GM18519 (cell line): ENCODE results near the gene TAF10.
A peak's percentile ranks its signal among the peaks of the same experiment; 100 is the strongest.

Experiments
- ATAC-seq: cut with Tn5 transposase; IDR thresholded peaks from one replicate; pipeline ENCODE4 v1.9.1; 2021; ENCODE audit warnings: mild to moderate bottlenecking, moderate library complexity; ENCODE audit not compliant: unreplicated experiment, low FRiP score

Gene TAF10

DNA sequence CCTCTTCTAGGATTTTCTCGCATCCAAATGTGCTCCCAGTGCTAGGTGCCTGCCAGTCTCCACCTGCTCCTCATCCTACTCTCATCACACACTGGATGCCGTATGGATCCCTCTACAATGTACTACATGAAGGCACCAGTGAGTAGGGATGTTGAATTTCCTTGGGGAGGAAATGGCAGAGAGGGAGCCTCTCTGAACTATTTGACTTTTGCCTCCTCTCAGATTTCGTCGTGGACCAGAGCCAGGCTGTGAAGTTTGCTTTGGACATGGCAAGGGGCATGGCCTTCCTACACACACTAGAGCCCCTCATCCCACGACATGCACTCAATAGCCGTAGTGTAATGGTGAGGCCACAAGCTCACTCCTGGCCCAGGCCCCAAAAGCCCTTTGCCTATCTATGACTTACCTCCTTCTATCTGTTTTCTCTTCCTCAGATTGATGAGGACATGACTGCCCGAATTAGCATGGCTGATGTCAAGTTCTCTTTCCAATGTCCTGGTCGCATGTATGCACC, 2.5 kb downstream of the TAF10 start:
- no peak for ATAC-seq

DNA sequence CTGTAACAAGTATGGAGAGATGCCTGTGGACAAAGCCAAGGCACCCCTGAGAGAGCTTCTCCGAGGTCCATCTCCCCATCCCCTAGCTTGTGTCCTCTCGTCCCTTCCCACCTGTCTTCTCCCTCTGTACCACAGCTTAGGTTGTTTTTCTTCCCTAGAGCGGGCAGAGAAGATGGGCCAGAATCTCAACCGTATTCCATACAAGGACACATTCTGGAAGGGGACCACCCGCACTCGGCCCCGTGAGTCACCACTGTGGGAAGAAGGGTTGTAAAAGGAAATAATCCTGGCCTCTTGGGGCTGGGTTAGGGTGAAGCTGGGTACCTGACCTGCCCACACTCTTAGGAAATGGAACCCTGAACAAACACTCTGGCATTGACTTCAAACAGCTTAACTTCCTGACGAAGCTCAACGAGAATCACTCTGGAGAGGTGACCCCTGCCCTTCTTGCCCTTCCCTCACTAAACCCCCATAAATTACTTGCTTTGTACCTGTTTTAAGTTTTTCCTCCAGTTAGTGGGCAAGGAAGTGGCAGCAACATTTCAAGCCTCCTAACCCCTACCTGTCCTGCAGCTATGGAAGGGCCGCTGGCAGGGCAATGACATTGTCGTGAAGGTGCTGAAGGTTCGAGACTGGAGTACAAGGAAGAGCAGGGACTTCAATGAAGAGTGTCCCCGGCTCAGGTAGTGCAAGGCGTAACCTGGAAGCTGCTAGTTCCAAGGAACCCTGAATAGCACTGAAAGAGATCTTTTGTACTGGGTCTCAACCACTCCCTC, 3.1 kb downstream of the TAF10 start:
- no peak for ATAC-seq

DNA sequence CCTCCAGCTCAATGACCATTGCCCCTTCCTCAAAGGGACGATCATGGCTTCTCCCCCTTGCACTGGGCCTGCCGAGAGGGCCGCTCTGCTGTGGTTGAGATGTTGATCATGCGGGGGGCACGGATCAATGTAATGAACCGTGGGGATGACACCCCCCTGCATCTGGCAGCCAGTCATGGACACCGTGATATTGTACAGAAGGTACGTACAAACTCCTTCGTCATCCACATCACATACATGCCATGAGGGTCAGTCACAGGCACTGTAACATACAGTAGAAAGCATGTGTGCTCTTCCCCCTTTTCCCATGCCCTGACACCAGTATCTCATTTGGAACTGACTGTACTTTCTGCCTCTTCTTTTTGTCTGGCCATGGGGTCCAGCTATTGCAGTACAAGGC, 4.0 kb downstream of the TAF10 start:
- no peak for ATAC-seq

DNA sequence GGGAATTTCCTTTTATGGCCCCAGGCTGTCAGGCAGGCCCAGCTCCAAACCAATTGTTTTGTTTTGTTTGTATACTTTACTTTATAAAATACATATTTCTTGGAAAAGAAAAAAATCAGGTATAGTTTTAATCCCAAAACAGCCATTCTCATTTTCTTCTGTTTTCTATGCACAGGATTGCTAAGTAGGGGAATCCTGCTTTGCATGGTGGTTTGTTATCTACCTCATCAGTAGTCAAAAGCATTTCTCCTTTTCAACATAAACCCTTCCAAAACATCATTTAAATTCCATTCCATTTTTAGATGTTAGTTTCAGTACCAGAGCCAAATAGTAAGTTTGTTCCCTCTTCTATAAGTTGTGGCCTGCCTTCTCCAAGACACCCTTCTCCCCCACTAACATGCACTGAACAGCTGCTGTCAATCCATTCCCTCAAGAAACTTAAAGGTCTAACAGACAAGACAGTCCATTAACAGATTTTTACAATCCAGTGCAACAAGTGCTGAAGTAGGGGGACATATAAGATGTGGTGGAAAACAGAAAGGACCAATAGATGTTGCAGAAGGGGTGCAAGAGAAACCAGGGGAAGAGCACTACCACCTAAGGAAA, 4.7 kb downstream of the TAF10 start:
- no peak for ATAC-seq

DNA sequence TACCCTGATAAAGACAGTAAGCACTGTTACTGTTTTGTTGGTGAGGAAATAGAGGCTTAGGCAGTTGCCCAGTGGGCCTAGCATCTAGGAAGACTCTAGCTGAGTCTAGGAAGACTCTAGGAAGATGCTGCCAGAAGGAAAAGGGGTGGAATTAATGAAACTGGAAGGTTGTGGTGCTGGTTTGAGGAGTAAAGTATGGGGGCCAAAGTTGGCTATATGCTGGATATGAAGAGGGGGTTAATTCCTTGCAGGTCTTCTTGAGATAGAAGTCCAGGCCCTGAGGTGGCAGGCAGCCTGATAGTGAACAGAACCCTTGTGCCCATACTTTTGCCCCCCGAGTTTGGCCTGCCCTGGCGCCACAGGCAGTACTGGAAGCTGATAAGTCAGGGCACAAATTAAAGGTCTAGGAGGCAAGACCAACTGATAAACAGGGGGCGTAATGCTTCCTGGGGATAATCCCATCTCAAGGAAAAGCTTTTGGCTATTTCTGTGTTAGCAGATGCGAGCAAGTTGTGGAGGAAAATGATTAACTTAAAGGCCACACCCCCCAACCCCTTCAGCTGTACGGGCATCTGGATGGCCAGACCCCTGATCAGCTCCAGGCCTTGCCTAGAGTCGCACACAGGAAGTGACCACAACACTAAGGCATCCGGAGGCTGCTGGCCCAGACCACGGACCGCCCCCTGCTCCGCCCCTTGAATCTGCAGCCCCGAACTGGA, 5.4 kb downstream of the TAF10 start:
- ATAC-seq, result peak; percentile 31

DNA sequence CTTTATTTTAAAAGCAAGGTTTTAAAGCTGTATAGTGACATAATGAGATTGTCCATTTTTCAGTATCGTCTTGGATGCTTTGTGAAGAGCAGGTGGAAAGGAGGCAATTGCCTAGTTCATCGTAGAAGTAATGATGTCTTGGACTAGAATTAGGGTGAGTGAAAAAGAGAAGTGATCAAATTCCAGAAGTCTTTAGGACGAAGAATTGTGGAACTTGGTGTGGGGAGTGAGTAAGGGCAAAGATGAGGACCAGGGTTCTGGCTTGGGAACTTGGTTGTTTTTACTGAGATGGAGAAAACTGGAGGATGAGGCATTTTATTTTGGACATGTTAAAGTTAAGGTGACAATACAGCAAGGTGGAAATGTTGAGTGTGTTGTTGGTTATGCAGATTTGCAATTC, 7.2 kb downstream of the TAF10 start:
- no peak for ATAC-seq

DNA sequence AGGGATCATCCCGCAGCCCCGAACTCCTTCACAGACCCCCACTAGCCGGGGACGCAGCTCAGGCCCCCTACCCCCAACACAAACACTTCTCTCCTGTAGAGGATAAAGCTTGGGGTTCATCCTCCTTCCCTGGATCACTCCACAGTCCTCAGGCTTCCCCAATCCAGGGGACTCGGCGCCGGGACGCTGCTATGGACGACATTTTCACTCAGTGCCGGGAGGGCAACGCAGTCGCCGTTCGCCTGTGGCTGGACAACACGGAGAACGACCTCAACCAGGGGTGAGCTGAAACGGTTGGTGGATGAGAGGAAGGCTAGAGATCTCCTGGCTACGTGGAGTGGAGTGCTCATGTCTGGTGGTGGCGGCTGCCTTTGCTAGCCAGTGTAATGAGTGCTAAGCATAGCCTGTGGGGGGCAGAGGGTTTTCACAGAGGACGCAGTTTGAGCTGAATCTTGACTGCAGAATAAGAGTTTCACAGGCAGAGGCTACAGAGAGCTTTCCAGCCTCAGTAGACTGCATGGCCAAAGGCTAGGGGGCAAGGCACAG, 7.9 kb downstream of the TAF10 start:
- ATAC-seq, result peak; percentile 37

DNA sequence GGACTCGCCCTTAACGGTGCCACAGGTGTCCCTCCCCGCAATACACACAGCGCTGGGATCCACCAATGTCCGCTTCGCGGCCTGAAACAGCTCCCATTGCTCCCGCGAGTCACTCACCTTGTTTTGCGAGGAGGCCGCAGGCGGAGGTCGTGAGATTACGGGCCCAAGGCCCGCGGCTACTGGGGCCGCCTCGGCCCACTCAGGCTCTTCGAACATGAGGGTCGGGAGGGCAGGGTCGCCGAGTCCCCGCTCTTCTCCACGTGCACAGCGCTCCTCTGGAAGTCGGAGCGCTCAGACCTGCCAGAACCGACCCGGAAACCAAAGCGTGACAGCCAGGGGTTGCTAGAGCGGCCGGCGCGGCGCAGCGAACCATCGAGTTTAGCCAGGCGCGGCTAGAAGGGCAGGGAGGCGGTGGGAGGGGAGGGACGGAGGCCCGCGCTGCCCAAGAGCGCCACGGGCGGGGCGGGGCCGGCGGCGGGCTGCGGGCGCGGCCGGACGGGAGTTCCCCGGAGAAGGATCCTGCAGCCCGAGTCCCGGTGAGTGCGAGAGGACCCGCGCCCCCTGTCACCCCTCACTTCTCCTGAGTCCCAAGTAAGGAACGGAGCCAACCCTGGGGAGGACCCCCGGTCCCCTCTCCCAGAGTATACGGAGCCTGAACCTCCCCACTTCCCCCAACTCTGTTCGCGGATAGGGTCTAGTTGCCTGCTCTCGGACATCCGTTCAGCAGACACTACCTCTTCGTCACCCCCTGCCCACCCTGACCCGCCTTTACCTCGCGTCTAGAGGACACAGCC, 8.5 kb downstream of the TAF10 start, which contains the start of the genes ILK and RRP8:
Gene ILK, plus strand, starts transcription at position 488 of the 794 bp plus-strand sequence. CDS start 498 bp downstream, outside the sequence.
Gene RRP8, minus strand, starts transcription at position 330 of the 794 bp plus-strand sequence. Its CDS starts 114 bp downstream, at position 216.
- ATAC-seq, result peak; percentile 61

DNA sequence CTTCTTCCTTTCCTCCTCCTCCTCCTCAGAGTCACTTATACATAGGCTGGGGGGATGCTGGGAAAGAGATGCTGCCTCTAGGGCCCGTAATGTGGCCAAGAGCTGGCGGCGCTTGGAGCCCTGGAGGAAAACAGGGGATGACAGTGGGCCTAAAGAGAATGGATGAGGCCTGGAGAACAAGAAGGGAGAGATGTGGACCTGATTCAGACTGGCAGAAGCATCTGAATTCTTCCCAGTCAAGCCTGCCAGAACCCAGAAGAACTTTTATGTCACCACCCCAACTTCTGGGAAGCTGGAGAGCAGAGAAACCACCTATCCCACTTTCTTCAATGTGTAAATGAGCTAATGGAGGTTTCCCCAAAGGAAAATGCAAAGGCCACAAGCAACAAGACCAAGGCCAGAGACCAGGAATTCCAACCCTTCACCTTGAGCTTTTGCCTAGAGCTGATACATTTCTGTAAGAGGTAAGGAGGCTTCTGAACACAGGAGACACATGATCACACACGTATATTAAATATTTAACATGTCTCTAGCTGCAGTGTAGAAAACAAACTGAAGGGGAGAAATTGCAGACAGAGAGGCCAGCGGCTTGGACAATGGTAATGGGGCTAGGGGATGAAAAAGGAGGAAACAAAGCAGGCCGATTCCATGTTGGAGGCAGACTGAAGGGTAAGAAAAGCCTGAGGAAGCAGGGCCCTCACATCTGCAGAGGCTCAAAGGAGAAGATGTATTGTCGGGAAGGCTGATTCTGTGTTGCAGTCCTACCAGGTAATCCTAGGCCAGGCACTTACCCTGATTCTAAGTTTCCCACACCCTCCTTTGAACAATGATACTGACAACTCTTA, 9.7 kb downstream of the TAF10 start:
- ATAC-seq, result no peak

DNA sequence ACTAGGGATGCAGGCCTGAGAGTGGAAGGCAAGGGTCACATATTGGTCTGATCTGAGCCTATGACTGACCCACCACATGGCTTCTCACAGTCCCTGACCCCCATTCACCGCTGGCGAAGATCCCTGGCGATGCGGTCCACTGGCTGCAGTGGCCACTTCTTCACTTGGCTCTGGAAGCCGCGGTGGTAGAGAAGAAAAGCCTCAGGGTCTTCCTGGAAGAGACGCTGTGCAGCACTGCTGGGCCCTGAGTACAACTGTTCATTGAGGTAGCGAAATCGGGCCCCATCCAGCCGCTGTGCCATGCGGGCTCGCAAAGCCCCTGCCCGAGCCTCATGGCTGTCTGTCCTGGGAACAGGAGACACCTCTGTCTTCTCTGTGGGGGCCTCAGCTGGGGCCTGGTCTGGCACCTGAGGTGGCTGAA, 11.0 kb downstream of the TAF10 start:
- no peak for ATAC-seq

DNA sequence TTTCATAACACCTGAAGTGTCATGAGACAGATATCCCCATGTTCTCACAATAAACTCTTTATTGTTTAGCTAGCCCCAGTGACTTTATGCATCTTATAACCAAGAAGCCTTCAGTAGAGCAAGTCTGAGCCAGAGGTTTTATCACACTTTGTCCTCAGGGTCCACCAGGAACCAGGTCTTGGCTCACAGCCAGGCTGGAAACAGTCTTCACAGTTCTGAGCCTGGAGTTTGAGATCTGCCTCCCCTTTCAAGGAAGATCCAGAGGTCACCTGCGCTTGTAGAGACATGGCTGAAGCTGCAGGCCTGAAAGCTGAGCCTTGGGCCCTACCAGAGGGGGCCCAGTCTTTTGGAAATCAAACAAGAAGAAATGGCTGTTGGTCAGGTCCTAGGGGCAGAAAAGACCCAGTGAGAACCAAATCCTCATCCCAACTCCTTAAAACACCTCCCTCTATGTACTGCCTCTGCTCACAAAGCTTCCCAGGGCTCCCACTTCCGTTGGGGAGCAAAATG, 12.1 kb downstream of the TAF10 start:
- ATAC-seq, result no peak

DNA sequence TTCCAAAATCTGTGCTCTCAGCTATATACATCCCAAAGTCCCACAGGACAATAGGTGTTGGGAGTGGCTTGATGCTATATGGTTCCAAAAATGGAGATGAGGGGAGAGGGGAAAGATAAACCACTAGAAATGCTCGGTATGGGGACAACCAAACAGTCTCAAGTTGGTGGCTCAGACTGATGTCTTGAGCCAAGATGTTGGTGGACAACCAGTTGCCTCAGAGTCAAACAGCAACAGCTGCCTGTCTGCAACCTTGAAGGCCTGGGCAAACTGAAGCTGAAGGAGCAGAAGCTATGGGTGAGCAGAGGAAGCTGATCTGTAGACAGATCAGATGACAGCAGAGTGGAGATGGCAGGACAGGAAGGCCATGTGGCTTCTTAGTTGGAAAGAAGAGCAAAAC, 12.6 kb downstream of the TAF10 start:
- ATAC-seq, result no peak

DNA sequence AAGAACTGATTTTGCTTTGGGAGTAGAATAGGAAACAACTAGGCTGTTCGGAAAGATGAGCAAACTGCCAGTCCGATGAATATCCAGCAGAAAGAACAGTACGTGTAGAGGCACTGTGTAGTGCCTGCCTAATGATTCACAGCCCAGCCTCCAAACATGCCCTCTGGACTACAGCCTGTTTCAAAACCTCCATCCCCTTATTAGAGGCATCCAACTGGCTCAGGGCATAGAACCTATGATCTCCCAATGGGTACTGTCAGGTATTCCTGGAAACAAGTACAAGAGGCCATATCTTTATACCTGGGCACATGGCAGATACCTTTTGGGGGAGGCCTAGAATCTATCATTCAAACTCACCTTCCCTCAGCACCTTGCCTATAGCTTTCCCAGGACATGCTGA, 13.5 kb downstream of the TAF10 start:
- ATAC-seq, result no peak

DNA sequence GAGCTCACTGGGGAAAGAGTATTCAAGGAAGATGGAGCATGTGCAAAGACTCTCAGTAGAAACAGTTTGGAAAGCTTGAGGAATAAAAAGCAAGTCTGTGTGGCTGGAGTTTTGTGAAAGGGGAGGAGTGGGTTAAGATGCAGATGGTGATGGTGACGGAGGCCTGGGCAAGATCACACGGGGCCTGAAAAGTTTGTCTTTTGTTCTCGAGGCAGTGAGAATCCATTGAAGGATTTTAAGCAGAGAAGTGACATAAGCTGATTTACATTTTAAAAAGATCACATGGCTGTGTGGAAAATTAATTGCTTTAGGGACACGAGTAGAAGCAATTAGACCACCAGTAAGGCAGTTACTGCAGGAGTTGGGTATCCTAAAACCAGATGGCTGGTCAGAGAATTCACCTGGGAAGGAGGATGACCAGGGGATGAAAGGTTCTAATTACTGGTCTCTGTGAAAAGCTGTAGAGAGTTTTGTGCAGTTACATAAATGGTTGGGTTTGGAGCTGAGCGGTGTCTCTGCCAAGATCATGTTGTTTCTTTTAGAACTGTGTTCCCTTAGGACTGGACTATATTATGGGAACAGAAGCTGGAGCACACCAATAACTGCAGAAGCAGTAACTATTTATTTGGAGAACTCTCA, 15.7 kb downstream of the TAF10 start:
- ATAC-seq, result no peak

DNA sequence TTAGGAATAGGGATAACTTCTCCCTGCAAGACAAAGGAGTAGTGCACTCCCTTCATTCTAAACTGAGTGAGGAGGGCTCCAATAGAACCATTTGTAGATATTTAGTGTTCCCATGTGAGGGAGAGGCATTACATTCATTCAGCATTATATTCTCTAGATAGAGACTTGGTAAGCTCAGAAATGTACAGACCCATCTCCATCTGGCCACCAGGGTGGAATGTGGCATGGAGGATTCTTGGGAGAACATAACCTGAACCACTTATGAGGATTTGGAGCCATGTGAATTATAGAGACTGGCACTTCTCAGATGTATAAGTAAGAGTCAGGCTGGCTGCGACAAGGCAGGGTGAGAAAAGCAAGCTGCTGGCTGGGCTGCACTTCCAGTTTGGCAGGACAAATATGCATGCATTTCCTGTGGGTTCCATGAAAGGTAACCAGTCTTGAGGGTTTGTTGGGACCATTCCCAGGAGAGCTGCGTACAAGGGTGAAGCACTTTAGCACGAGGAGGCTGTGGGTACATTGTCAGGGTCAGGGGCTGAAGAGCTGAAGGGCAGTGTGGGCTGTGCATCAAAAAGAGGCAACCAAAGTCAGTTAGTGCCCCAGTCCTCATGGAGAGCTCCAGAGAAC, 17.8 kb downstream of the TAF10 start:
- ATAC-seq, result no peak

DNA sequence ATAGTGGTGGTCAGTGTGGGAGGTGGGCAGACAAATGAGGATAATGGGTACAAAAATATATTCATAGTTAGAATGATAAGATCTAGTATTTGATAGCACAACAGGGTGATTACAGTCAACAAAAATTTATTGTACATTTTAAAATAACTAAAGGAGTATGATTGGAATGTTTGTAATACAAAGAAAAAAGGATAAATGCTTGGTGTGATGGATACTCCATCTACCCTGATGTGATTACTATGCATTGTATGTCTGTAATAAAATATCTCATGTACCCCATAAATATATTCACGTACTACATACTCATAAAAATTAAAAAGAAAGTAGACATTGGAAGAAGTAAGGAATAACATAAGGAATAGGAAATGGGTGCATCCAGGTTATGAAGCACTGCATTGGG, 24.0 kb downstream of the TAF10 start:
- no peak for ATAC-seq

DNA sequence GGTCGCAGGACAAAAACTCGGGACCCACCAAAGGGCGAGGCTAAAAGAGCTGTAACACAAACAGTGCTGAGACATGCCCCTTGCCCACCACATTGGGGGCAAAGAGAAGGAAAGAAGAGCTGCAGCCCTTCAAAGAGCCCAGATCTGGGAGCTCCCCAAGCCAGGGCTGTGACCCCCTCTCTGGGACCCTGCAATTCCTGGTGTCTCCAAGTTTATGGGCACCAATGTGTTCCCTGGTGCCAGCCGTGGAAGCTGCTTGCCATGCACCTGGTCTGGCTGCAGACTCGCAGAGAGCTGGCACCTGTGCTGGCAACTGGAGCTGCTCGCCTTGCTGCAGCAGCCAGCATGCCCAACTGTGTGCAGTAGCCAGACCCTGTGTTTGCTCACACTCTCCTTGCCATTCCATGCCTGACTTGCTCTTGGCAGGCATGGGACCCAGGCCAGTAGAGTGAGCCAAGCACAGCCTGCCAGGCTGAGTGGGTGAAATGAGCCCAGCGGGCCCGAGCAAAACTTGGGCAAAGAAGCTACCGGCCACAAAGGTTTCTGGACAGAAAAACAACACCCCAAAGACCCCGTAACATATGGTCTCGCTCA, 24.6 kb downstream of the TAF10 start:
- ATAC-seq, result no peak
